ENCODE results near the gene TLDC2.

DNA sequence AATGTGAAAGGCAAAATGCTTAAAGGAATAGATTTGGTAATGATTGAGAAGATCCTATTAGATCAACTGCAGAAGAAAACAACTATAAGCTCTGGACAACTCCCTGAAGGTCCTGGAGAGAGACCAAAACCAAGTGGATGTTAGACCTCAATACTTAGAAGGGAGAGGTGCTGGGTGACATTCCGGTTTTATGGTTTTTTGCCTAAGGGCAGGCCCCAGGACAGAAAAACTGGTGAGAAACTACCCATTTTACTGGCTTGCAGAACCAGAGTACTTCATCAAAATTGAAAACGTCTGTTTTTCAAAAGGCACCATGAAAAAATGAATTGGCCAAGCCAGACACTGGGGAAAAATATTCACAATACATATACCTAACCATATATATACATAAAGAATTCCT lies 49.3 kb downstream of the TLDC2 start:
- TF ChIP-seq CTCF (IDR thresholded peaks at IDR 0.05) (no peak), POLR2A (IDR thresholded peaks at IDR 0.05) (no peak)

Measured in testis (tissue), 2 donors.